ENCODE measurements around the gene B3GNT2.
"Not testable (repeated sequence)": the region's sequence is repeated elsewhere in the genome, so short reads cannot be mapped to it uniquely, and the experiment has no call there.

B3GNT2 gene

DNA sequence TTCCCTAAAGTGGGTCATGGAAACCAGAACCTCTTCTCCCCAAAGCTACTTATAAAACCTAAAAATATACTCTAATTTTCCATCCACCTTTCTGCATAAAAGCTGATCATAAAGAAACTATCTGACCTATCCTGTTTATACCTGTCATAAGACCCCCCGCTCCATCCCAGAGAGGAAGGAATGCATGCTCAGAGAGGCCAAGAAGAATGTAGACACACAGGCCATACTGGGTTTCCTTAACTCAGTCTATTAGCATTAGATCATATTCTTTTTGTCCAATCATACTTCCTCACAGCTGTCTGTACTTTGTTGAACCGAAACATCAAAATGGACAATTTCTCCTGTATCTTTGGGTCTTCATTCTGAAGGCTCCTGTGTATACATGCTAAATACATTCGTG is 52.3 kb downstream of the B3GNT2 start:
- DNase-seq: no peak

DNA sequence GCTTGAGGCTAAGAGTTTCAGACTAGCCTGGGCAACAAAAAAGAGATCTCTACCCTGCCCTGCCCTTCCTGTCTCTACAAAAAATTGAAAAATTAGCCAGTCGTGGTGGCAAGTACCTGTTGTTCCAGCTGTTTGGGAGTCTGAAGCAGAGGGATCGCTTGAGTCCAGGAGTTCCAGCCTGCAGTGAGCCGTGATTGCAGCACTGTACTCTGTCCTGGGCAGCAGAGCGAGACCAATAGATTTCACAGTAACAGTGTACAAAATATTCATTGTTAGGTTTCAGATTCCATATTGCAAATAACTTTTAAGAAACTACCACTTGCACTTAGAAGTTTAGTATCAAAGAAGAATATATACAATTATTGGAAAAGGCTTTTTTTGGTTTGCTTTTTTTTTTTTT is 54.3 kb downstream of the B3GNT2 start:
- no peak for DNase-seq

DNA sequence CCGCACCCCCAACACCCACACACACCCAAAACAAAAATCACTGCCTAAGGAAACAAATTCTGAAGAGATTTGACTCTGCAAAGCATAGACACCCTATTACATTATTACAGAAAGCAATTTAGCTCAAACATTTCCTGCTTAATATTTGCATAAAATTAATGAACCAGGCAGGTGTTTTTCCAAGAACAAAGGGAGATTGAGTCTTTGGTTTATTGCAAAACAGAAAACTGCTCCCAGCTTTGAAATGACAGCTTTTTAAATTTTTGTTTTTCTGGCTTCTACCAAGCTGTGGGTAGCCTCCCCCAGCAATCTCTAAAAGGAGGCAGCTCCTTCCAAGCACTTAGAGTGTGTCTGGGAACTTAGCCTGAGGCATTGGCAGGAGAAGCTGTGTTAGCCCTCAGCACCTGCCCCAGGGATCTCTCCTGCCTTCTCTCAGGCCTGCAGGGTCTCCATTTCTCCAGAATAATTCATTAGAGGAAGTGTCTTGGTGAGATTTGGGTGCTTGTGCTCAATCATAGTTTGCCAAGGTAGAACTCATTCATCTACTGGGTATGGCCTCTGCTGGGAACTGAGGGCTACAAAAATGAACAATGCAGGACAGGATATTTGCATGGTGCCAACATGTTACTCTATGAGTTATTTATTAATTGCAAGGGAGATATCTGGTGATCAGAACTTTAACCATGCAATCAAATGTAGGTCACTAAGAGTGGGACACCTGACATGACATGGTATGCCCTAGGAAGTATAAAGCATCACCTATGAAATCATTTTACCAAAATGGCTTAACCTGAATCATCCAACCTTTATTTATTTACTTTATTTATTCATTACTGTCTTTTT is 58.7 kb downstream of the B3GNT2 start:
- no peak for DNase-seq

DNA sequence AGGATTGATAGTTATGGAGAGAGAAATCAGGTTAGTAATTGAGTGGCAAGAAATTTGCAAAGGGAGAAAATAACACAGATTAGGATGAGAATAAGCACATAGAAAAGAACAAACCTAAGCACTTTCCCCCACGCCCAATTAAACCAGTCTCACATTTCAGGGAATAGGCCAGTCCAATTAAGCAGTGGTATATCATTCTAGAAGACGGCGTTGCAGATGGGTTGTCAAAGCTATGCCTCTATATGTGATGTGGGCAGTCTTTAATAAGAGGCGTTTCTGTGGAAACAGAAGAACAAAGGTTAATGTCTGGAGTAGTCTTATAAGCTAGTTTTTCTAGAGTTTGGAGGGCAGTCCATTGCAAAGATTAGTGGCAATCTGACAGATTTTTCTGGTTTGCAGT is 61.6 kb downstream of the B3GNT2 start:
- no peak for DNase-seq

DNA sequence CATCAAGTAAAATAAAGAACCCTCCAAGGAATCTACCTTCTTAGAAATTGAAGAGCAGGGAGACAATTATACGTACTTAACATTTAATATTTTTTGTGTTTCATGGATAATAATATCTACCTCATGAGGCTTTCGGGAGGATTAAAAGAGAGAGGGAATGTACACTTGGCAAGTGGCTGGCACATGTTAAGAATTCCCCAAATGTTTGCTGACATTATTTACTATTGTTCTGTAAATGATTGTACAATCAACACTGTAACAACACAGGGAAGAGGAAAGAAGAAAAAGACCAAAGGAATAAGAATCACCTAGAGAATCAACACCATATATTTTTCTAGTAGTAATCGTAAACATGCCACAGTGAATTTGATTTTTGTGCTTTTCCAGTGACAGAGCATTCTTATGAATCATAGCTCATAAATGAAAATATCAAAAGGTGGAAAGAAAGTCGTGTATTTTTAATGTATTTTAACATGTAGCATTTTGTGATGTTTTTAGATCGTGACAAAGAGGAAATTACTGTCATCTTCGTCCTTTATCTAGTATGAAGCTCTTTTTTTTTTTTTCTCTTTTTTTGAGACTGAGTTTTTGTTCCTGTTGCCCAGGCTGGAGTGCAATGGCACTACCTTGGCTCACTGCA is 67.3 kb downstream of the B3GNT2 start:
- DNase-seq: no peak

DNA sequence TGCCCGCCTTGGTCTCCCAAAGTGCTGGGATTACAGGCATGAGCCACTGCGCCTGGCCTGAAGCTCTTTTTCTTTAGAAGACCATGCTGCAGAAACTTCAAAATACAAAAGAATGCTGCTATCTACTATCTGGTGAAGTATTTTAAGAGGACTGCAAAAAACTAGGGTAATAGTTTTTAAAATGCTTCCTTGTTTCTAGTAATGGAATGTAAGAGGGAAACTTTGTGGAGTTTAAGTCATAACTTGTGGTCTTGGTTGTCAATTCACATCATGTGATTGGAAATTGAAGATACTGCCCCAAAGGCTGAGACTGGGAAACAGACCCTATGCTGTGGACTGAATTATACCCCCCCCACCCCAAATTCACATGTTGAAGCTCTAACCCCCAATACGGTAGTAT is 68.3 kb downstream of the B3GNT2 start:
- DNase-seq: no peak

DNA sequence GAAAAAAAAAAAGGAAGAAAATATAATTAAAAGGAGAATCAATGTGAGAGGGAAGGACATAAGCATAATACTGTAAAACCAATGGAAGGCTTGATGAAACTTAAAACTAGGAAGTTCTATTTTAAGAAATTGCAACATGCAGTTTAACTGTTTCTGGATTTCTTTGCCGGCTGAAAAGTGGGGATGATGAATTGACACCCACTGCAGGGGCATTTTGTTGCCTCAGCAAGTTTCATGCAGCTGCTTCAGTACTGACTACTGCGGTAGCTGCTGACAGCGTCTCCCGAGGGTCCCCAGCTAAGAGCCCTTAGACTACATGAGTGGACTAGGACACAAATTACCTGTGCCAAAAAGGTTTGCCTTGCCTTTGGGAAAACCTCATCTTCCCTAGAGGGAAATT is 69.2 kb downstream of the B3GNT2 start:
- DNase-seq: no peak

DNA sequence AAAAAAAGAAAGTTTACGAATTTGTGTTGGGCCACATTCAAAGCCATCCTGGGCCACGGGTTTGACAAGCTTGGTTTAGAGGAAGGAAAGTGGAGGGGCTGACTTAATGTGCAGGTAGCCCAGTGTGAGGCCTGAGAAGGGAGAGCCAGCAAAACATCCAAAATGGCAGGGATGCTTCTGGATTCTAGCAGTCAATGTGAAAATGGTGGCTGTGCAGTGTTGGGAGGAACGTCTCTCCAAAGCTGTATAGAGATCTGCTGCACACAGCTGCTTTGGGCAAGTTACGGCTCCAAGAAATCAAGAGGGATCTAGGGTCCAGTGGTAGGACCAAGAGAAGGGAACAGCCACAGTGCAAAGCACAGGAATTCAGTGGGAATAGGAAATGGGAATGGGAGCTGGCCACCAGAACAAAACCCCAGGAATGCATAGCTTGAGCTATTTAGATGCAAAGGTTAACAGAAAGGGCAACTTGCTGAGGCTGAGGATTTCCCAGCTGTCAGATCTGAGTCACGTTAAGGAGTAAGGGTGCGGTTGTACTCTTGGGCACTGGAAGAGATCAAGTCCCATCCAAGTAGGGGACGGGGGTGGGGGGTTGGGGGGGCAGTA is 70.6 kb downstream of the B3GNT2 start:
- DNase-seq: no peak

DNA sequence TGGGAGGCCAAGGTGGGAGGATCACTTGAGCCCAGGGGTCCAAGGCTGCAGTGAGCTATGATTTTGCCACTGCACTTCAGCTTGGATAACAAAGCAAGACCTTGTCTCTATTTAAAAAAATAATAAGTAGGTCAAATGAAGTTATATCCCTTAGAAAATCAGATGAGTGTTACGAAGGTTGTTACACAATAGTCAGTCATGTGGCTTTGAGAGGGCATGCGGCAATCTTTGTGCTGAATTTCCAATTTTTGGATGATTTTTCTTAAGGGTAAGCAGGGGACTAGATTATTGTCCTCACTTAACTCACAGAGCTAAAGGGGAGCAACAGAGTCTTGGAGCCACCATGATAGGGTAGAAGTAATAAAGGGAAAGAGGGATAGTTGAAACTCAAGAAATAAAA is 71.8 kb downstream of the B3GNT2 start:
- no peak for DNase-seq

DNA sequence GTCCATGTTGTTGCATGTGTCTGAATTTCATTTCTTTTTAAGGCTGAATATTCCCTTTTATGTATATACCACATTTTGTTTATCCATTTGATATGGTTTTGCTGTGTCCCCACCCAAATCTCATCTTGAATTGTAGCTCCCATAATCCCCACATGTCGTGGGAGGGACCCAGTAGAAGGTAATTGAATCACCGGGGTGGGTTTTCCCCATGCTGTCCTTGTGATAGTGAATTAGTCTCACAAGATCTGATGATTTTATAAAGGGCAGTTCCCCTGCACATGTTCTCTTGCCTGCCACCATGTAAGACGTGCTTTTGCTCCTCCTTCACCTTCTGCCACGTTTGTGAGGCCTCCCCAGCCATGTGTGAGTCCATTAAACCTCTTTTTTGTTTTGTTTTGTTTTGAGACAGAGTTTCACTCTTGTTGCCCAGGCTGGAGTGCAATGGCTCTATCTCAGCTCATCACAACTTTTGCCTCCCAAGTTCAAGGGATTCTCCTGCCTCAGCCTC is 72.8 kb downstream of the B3GNT2 start:
- not testable (repeated sequence) for DNase-seq

DNA sequence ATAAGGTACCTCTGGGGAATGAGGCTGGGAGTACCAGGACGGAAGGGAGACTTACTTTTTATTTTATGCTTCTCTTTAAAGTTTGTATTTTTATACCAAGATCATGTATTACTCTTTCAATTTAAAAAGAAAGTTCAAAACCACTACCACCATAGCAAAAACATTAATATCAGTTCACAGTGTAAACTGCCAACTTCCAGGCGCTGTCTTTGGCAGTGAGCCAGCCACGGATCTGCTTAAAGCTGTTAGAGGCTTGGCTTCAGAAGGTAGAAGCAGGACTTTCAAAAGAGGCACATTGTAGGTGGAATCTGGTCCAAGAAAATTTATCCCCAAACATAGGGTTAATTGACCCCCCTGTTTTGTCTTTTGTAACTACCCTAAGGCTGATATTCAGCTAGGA is 74.8 kb downstream of the B3GNT2 start:
- DNase-seq: no peak
